Lower leg skin (tissue), 3 donors: Measurements from ENCODE around the gene OR4C11.

Experiments used
- POLR2A ChIP-seq, 2 donors: fragments of 450-650 bp; IDR thresholded peaks; one replicate each; pipeline ENCODE4 v1.6.1; 2016 to 2017; ENCODE audit warnings: antibody characterized with exemption in 2 of 2, mild to moderate bottlenecking in 1 of 2, moderate library complexity in 1 of 2
- TF ChIP-seq, protein P1 (sequence below), 3 donors: fragments of 450-650 bp; IDR thresholded peaks; one replicate each; pipeline ENCODE4 v1.5.1; 2016; ENCODE audit warnings: antibody characterized with exemption in 3 of 3, mild to moderate bottlenecking in 3 of 3, moderate library complexity in 2 of 3

- TF ChIP-seq, protein P1, sequence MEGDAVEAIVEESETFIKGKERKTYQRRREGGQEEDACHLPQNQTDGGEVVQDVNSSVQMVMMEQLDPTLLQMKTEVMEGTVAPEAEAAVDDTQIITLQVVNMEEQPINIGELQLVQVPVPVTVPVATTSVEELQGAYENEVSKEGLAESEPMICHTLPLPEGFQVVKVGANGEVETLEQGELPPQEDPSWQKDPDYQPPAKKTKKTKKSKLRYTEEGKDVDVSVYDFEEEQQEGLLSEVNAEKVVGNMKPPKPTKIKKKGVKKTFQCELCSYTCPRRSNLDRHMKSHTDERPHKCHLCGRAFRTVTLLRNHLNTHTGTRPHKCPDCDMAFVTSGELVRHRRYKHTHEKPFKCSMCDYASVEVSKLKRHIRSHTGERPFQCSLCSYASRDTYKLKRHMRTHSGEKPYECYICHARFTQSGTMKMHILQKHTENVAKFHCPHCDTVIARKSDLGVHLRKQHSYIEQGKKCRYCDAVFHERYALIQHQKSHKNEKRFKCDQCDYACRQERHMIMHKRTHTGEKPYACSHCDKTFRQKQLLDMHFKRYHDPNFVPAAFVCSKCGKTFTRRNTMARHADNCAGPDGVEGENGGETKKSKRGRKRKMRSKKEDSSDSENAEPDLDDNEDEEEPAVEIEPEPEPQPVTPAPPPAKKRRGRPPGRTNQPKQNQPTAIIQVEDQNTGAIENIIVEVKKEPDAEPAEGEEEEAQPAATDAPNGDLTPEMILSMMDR (IDR thresholded peaks at IDR 0.05), result no peak
- TF ChIP-seq POLR2A (IDR thresholded peaks at IDR 0.05), result no peak
Observed at GRCh38 chr11:55607545-55607944, at the start of gene OR4C11.
